Hematopoietic multipotent progenitor cell treated with erythropoietin and hydrocortisone succinate and interleukin-3 and kit ligand, for 8 days (in vitro differentiated cells): ENCODE results near the gene SULT4A1.
"Not testable (repeated sequence)": the region's sequence is repeated elsewhere in the genome, so short reads cannot be mapped to it uniquely, and the experiment has no call there.

Experiments
- DNase-seq: peaks from one replicate; pipeline ENCODE4 v3.0.0-alpha.2; 2015

SULT4A1 gene

GRCh38 chr22:43885786-43886185 is 23.5 kb upstream of the SULT4A1 start:
- DNase-seq, result no peak

GRCh38 chr22:43885319-43885671 is 23.0 kb upstream of the SULT4A1 start:
- DNase-seq, result no peak

- peak; percentile 54 for DNase-seq
Observed at GRCh38 chr22:43884600-43885318, 22.4 kb upstream of the SULT4A1 start.

GRCh38 chr22:43883719-43884415 is 21.6 kb upstream of the SULT4A1 start:
- no peak for DNase-seq

- peak; percentile 76 for DNase-seq
Observed at GRCh38 chr22:43883012-43883661, 20.8 kb upstream of the SULT4A1 start.

GRCh38 chr22:43882122-43882767 is 19.9 kb upstream of the SULT4A1 start:
- no peak for DNase-seq

- DNase-seq, result no peak
Observed at GRCh38 chr22:43881091-43882061, 19.1 kb upstream of the SULT4A1 start.

GRCh38 chr22:43880541-43880991 is 18.3 kb upstream of the SULT4A1 start:
- DNase-seq, result no peak

GRCh38 chr22:43879901-43880540 is 17.7 kb upstream of the SULT4A1 start:
- DNase-seq, result no peak

GRCh38 chr22:43878831-43879550 is 16.7 kb upstream of the SULT4A1 start:
- no peak for DNase-seq

- no peak for DNase-seq
Observed at GRCh38 chr22:43878079-43878795, 15.9 kb upstream of the SULT4A1 start.

- no peak for DNase-seq
Observed at GRCh38 chr22:43876866-43877509, 14.7 kb upstream of the SULT4A1 start.

- DNase-seq, result no peak
Observed at GRCh38 chr22:43869799-43870198, 7.5 kb upstream of the SULT4A1 start.

GRCh38 chr22:43869001-43869400 is 6.7 kb upstream of the SULT4A1 start:
- not testable (repeated sequence) for DNase-seq

- peak; percentile 37 for DNase-seq
Observed at GRCh38 chr22:43867839-43868635, 5.7 kb upstream of the SULT4A1 start.

GRCh38 chr22:43862882-43863202 is 529 bp upstream of the SULT4A1 start:
- no peak for DNase-seq

GRCh38 chr22:43861529-43861928 is 784 bp downstream of the SULT4A1 start:
- DNase-seq, result no peak

- DNase-seq, result no peak
Observed at GRCh38 chr22:43860831-43861230, 1.5 kb downstream of the SULT4A1 start.

GRCh38 chr22:43860126-43860525 is 2.2 kb downstream of the SULT4A1 start:
- DNase-seq, result no peak
